Ascending aorta (tissue), 2 donors: ENCODE results near the gene NFU1. TPM values are rescaled to one million over a fixed set of nuclear protein-coding genes. Genes with fewer than 3 reads are reported as not detected.
"Not testable (repeated sequence)": the region's sequence is repeated elsewhere in the genome, so short reads cannot be mapped to it uniquely, and the experiment has no call there.

ENCODE experiments used
- DNase-seq, 2 donors: peaks; one replicate each; pipeline ENCODE4 v3.0.0-alpha.2; 2019; ENCODE audit warnings: low spot score in 2 of 2
- H3K27ac ChIP-seq, 2 donors: fragments of 200-600 bp; sonication (generic); one replicate each; pipeline ENCODE4 v1.5.1; 2016 to 2017; ENCODE audit warnings: mild to moderate bottlenecking in 1 of 2
- H3K27me3 ChIP-seq: fragments of 200-600 bp; sonication (generic); one replicate; pipeline ENCODE4 v1.5.1; 2017
- H3K36me3 ChIP-seq, 2 donors: fragments of 200-600 bp; sonication (generic); one replicate each; pipeline ENCODE4 v1.5.1; 2016
- H3K4me1 ChIP-seq, 2 donors: fragments of 200-600 bp; sonication (generic); one replicate each; pipeline ENCODE4 v1.5.1; 2016 to 2017; ENCODE audit warnings: mild to moderate bottlenecking in 1 of 2
- H3K4me3 ChIP-seq, 2 donors: fragments of 200-600 bp; sonication (generic); one replicate each; pipeline ENCODE4 v1.5.1; 2016 to 2017; ENCODE audit warnings: mild to moderate bottlenecking in 1 of 2
- H3K9me3 ChIP-seq, 2 donors: fragments of 200-600 bp; sonication (generic); one replicate each; pipeline ENCODE4 v1.5.1; 2016
- intact Hi-C: fragments of 100-400 bp; cut with DNase I; formaldehyde crosslinking; loops from one replicate; pipeline ENCODE4 v1.15.1; 2023
- total RNA-seq: library from RNA; depleted of rRNA; stranded (reverse); fragments of >200 nt; gene quantifications from one replicate; pipeline ENCODE4 v1.1.0, GENCODE V29; 2016
- TF ChIP-seq, protein P1 (sequence below), 3 experiments: fragments of 200-600 bp in 2 of 3; fragments of 450-650 bp in 1 of 3; sonication (generic) in 2 of 3; IDR thresholded peaks; one replicate each; pipeline ENCODE4 v1.5.1; 2016 to 2019; ENCODE audit warnings: antibody characterized with exemption in 3 of 3, mild to moderate bottlenecking in 1 of 3, moderate library complexity in 1 of 3

The NFU1 gene
- total RNA-seq, 1 donor from 2014 or later: 49.4 TPM

DNA sequence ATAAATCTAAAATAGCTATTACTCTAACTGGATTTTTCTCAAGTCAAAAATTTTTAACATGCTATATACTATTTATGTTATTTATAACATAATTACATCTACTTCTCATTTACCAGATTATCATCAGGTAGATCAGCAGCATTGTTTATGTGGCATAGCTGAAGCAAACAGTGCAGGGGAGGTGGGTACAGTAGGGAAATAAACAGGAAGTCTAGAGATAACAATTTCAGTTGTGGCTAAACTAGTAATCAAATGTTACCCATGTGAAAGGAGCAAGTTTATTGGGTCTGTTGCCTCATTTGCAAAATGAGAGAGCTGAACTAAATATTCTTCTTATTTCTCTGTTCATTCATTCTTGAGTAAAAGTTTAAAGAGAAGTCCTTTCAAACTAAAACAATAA, 77.9 kb downstream of the NFU1 start:
- no peak for DNase-seq
- Histone ChIP-seq H3K4me1 (no peaks in the 10 kb centered on the region), H3K27me3 (no peaks in the 10 kb centered on the region), H3K36me3 (peaks cover 86 to 88% of the 10 kb centered on the region in 2 donors), H3K4me3 (no peak overlapping the region), H3K9me3 (no peaks in the 10 kb centered on the region), H3K27ac (no peak overlapping the region)
- TF ChIP-seq, protein P1, sequence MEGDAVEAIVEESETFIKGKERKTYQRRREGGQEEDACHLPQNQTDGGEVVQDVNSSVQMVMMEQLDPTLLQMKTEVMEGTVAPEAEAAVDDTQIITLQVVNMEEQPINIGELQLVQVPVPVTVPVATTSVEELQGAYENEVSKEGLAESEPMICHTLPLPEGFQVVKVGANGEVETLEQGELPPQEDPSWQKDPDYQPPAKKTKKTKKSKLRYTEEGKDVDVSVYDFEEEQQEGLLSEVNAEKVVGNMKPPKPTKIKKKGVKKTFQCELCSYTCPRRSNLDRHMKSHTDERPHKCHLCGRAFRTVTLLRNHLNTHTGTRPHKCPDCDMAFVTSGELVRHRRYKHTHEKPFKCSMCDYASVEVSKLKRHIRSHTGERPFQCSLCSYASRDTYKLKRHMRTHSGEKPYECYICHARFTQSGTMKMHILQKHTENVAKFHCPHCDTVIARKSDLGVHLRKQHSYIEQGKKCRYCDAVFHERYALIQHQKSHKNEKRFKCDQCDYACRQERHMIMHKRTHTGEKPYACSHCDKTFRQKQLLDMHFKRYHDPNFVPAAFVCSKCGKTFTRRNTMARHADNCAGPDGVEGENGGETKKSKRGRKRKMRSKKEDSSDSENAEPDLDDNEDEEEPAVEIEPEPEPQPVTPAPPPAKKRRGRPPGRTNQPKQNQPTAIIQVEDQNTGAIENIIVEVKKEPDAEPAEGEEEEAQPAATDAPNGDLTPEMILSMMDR (IDR thresholded peaks at IDR 0.05): no peak
- intact Hi-C loops: no loop called here

DNA sequence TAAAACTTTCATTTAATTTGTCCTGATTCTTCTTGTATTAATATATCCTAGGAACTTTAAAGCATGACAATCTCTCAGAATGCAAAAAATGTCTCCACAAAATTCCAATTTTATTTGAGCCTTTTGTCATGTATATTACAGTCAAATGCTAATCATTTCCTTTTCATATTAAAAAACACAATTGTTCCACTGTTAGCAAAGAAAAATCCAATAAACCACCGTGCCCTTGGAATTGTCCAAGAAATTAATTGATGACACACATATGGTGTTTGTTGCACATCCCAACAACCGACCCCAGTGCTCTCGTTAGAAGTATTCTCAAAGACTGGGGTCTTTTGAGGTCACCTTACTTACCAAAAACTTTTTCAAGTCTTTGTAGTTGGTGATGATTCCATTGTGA, 78.3 kb downstream of the NFU1 start:
- intact Hi-C loops: no loop called here
- Histone ChIP-seq H3K4me1 (no peaks in the 10 kb centered on the region), H3K4me3 (no peak overlapping the region), H3K27ac (no peak overlapping the region), H3K27me3 (no peaks in the 10 kb centered on the region), H3K9me3 (no peaks in the 10 kb centered on the region), H3K36me3 (peaks cover 85 to 93% of the 10 kb centered on the region in 2 donors)
- TF ChIP-seq, protein P1 (IDR thresholded peaks at IDR 0.05): no peak
- no peak for DNase-seq

DNA sequence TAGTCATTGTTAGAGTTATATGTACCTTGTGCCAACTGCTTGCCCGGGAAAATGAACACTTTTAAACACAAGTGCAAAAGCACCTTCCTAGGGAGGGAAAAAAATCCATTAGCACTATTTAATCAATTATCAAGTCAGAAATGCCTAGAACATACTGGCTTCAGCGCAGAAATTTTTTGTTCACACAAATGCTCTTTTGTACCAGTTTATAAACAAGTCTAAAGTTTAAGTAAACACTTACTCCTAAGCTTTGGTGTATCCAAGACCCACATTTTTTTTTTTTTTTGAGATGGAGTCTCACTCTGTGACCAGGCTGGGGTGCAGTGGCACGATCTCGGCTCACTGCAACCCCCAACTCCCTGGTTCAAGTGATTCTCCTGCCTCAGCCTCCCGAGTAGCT, 80.8 kb downstream of the NFU1 start:
- Histone ChIP-seq H3K27ac (no peak overlapping the region), H3K4me3 (no peak overlapping the region), H3K27me3 (no peaks in the 10 kb centered on the region), H3K4me1 (no peaks in the 10 kb centered on the region), H3K9me3 (no peaks in the 10 kb centered on the region), H3K36me3 (peaks cover 68 to 80% of the 10 kb centered on the region in 2 donors)
- DNase-seq: no peak
- intact Hi-C loops: no loop called here
- TF ChIP-seq, protein P1 (IDR thresholded peaks at IDR 0.05): no peak

DNA sequence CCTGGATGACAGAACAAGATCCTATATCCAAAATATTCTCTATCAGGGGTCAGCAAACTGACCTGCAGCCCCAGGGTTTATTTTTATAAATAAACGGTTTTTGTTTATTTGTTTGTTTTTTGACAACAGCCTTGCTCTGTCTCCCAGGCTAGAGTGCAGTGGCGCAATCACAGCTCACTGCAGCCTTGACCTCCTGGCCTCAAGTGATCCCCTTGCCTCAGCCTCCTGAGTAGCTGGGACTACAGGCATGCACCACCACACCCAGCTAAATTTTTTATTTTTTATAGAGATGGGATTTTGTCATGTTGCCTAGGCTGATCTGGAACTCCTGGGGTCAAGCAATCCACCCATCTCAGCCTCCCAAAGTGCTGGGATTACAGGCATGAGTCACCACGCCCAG, 82.3 kb downstream of the NFU1 start:
- intact Hi-C loops, H3K27me3 ChIP-seq, DNase-seq, H3K4me1 ChIP-seq, H3K27ac ChIP-seq, H3K9me3 ChIP-seq, H3K4me3 ChIP-seq: not testable (repeated sequence)
- peaks cover 58 to 73% of the 10 kb centered on the region in 2 donors for H3K36me3 ChIP-seq

DNA sequence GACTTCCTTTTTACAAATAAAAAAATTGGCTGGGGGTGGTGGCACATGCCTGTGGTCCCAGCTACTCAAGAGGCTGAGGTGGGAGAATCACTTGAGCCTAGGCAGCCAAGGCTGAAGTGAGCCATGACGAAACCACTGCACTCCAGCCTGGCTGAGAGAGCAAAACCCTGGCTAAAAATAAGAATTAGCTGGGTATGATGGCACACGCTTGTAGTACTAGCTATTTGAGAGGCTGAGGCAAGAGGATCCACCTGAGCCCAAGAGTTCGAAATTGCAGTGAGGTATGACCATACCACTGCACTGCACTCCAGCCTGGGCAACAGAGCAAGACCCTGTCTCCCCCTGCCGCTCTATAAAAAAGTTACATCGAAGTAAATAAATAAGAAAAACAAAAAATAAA, 83.9 kb downstream of the NFU1 start:
- H3K27me3 ChIP-seq: no peaks in the 10 kb centered on the region
- intact Hi-C loops: no loop called here
- no peaks in the 10 kb centered on the region for H3K9me3 ChIP-seq
- TF ChIP-seq, protein P1 (IDR thresholded peaks at IDR 0.05): no peak
- peak overlapping the region in 1 of 2 donors; percentile 0 for H3K27ac ChIP-seq
- H3K36me3 ChIP-seq: peaks cover 59 to 73% of the 10 kb centered on the region in 2 donors
- no peaks in the 10 kb centered on the region for H3K4me1 ChIP-seq
- no peak for DNase-seq
- H3K4me3 ChIP-seq: no peak overlapping the region

DNA sequence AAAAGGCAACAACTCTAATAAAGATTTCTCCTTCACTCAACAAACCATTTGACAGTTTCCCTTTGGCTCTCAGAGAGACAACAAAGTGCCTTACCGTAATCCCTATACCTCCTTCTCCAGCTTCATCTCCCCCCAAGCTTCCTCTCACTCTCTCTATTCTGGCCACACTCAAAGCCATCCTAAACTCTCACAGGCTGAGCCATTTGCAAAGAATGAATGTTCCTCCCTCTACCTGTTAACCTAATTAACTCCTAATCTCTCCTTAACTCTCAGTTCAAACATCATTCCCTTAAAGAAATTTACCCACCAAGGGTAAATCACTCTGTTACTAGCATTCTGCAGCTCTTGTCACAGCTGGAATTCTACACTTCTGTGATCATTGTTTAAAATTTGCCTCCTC, 88.5 kb downstream of the NFU1 start:
- Histone ChIP-seq H3K4me3 (no peak overlapping the region), H3K9me3 (no peaks in the 10 kb centered on the region), H3K36me3 (peaks cover 68 to 76% of the 10 kb centered on the region in 2 donors), H3K27me3 (no peaks in the 10 kb centered on the region), H3K4me1 (no peaks in the 10 kb centered on the region), H3K27ac (no peak overlapping the region)
- intact Hi-C loops: no loop called here
- TF ChIP-seq, protein P1 (IDR thresholded peaks at IDR 0.05): no peak
- no peak for DNase-seq

Other genes starting within 250 kb of the NFU1 start
- 25.7 TPM for gene GFPT1, start 50.2 kb downstream of the NFU1 start, total RNA-seq
- 53.4 TPM for gene AAK1, start 206.3 kb upstream of the NFU1 start, total RNA-seq